Measurements from ENCODE around the gene SPAG5. TPM values are rescaled to one million over a fixed set of nuclear protein-coding genes. Genes with fewer than 3 reads are reported as not detected.

The SPAG5 gene
- total and polyA plus RNA-seq, 10 of the 15 experiments (the other 5 are each of a cell fraction or from before 2014, with no cell fraction given): 73.5 to 171 (median 106) TPM

DNA sequence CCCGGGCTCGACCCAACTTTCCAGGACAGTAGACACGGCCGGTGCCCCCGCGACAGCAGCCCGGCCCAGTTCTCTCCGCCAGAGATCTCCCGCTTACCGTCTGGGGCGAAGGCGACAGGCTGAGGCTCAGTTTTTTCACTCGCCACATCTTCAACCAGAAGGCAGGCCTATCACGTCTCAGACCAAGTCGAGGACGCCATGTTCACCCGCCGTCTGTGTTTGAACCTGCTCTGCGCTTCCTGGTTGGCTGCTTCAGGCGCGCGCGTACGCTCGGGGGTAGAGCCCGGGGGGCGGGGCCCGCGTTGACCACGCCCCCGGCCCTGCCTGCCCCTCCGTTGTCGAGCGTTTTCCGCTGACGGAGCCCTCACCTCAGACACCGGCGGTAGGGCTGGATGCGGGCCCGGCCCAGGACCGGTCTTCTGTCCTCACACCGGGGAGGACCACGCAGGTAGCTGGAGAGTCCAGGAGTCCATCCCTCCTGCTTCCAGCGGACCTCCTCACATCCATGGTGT lies at the start of gene SPAG5 (continued):
- TF ChIP-seq, protein P1, sequence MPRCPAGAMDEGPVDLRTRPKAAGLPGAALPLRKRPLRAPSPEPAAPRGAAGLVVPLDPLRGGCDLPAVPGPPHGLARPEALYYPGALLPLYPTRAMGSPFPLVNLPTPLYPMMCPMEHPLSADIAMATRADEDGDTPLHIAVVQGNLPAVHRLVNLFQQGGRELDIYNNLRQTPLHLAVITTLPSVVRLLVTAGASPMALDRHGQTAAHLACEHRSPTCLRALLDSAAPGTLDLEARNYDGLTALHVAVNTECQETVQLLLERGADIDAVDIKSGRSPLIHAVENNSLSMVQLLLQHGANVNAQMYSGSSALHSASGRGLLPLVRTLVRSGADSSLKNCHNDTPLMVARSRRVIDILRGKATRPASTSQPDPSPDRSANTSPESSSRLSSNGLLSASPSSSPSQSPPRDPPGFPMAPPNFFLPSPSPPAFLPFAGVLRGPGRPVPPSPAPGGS (IDR thresholded peaks at IDR 0.05; ENCODE audit: borderline replicate concordance, insufficient read depth, low read depth, low read length, poor library complexity, severe bottlenecking): peak; percentile 51
- TF ChIP-seq RAD51 (IDR thresholded peaks at IDR 0.05): no peak
- TF ChIP-seq NFXL1 (IDR thresholded peaks at IDR 0.05; ENCODE audit: borderline replicate concordance): no peak
- TF ChIP-seq KDM1A (IDR thresholded peaks at IDR 0.05; ENCODE audit: borderline replicate concordance): no peak
- no peak for TF ChIP-seq NRF1 (conservative IDR thresholded peaks at IDR 0.05; ENCODE audit: low read depth, low read length)
- TF ChIP-seq NR2F1 (conservative IDR thresholded peaks at IDR 0.05): no peak
- TF ChIP-seq GATAD2B (conservative IDR thresholded peaks at IDR 0.05; ENCODE audit: low read depth): no peak; the same call in none of the 2 replicates
- TF ChIP-seq, protein P2, sequence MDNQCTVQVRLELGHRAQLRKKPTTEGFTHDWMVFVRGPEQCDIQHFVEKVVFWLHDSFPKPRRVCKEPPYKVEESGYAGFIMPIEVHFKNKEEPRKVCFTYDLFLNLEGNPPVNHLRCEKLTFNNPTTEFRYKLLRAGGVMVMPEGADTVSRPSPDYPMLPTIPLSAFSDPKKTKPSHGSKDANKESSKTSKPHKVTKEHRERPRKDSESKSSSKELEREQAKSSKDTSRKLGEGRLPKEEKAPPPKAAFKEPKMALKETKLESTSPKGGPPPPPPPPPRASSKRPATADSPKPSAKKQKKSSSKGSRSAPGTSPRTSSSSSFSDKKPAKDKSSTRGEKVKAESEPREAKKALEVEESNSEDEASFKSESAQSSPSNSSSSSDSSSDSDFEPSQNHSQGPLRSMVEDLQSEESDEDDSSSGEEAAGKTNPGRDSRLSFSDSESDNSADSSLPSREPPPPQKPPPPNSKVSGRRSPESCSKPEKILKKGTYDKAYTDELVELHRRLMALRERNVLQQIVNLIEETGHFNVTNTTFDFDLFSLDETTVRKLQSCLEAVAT (IDR thresholded peaks at IDR 0.05): no peak
- TF ChIP-seq, protein P3, sequence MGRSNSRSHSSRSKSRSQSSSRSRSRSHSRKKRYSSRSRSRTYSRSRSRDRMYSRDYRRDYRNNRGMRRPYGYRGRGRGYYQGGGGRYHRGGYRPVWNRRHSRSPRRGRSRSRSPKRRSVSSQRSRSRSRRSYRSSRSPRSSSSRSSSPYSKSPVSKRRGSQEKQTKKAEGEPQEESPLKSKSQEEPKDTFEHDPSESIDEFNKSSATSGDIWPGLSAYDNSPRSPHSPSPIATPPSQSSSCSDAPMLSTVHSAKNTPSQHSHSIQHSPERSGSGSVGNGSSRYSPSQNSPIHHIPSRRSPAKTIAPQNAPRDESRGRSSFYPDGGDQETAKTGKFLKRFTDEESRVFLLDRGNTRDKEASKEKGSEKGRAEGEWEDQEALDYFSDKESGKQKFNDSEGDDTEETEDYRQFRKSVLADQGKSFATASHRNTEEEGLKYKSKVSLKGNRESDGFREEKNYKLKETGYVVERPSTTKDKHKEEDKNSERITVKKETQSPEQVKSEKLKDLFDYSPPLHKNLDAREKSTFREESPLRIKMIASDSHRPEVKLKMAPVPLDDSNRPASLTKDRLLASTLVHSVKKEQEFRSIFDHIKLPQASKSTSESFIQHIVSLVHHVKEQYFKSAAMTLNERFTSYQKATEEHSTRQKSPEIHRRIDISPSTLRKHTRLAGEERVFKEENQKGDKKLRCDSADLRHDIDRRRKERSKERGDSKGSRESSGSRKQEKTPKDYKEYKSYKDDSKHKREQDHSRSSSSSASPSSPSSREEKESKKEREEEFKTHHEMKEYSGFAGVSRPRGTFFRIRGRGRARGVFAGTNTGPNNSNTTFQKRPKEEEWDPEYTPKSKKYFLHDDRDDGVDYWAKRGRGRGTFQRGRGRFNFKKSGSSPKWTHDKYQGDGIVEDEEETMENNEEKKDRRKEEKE (IDR thresholded peaks at IDR 0.05): no peak
- TF ChIP-seq SRF (IDR thresholded peaks at IDR 0.05; ENCODE audit: low read depth in 2 of 2, low read length in 2 of 2): 0 out of 4 replicates have a peak, but pooled peaks of 1 of the 2 experiments have one; percentile 3
- TF ChIP-seq, protein P4, sequence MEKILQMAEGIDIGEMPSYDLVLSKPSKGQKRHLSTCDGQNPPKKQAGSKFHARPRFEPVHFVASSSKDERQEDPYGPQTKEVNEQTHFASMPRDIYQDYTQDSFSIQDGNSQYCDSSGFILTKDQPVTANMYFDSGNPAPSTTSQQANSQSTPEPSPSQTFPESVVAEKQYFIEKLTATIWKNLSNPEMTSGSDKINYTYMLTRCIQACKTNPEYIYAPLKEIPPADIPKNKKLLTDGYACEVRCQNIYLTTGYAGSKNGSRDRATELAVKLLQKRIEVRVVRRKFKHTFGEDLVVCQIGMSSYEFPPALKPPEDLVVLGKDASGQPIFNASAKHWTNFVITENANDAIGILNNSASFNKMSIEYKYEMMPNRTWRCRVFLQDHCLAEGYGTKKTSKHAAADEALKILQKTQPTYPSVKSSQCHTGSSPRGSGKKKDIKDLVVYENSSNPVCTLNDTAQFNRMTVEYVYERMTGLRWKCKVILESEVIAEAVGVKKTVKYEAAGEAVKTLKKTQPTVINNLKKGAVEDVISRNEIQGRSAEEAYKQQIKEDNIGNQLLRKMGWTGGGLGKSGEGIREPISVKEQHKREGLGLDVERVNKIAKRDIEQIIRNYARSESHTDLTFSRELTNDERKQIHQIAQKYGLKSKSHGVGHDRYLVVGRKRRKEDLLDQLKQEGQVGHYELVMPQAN (conservative IDR thresholded peaks at IDR 0.05): peak; percentile 63
- no peak for TF ChIP-seq SUPT20H (IDR thresholded peaks at IDR 0.05; ENCODE audit: borderline replicate concordance, control insufficient read depth, low read depth, low read length)
- TF ChIP-seq FOXM1 (IDR thresholded peaks at IDR 0.05; ENCODE audit: low read depth, low read length): no peak
- no peak for TF ChIP-seq RAD21 (IDR thresholded peaks at IDR 0.05; ENCODE audit: insufficient read depth, low read depth, low read length)
- peak; percentile 59; the same call in 1 of the 2 replicates for TF ChIP-seq DPF2 (IDR thresholded peaks at IDR 0.05)
- TF ChIP-seq NR2C2 (IDR thresholded peaks at IDR 0.05; ENCODE audit: borderline replicate concordance, control insufficient read depth, insufficient read length, low read depth): no peak
- no peak for TF ChIP-seq ZNF217 (IDR thresholded peaks at IDR 0.05)
- peak; percentile 67; the same call in 1 of the 2 replicates for TF ChIP-seq PML (IDR thresholded peaks at IDR 0.05; ENCODE audit: low read length)
- TF ChIP-seq ZZZ3 (IDR thresholded peaks at IDR 0.05; ENCODE audit: control insufficient read depth, insufficient read length, low read depth): no peak
- TF ChIP-seq FOXK2 (IDR thresholded peaks at IDR 0.05): no peak
- peak; percentile 89 for TF ChIP-seq POLR2AphosphoS5 (IDR thresholded peaks at IDR 0.05; ENCODE audit: low read length)
- TF ChIP-seq STAT3 (IDR thresholded peaks at IDR 0.05; ENCODE audit: low read depth, low read length): no peak
- TF ChIP-seq CHD2 (IDR thresholded peaks at IDR 0.05; ENCODE audit: borderline replicate concordance, low read depth, low read length): peak; percentile 60; the same call in 1 of the 2 replicates
- TF ChIP-seq RELA (IDR thresholded peaks at IDR 0.05; ENCODE audit: borderline replicate concordance, partially characterized antibody): peak; percentile 44

Measured in GM12878 (cell line).